Measurements from ENCODE around the gene NPIPA8.
"Not testable (repeated sequence)": the region's sequence is repeated elsewhere in the genome, so short reads cannot be mapped to it uniquely, and the experiment has no call there.

The NPIPA8 gene

GRCh38 chr16:18280319-18280718 lies 56.2 kb downstream of the NPIPA8 start:
- DNase-seq: not testable (repeated sequence)

- DNase-seq: not testable (repeated sequence)
Measured at GRCh38 chr16:18276756-18277155, 59.8 kb downstream of the NPIPA8 start.

GRCh38 chr16:18270171-18270570 lies 66.4 kb downstream of the NPIPA8 start:
- not testable (repeated sequence) for DNase-seq

All from hypothalamus (tissue), 51 donors.